GM10266 (cell line): ENCODE results near the gene LYRM7.

ENCODE experiments used
- DNase-seq: peaks from one replicate; pipeline ENCODE4 v3.0.0; 2012; ENCODE audit errors: extremely low spot score
- TF ChIP-seq, protein P1 (sequence below): IDR thresholded peaks from 2 replicates; pipeline ENCODE4 v1.5.1; 2012; ENCODE audit warnings: mild to moderate bottlenecking, low read depth; ENCODE audit not compliant: control insufficient read depth, insufficient read depth; ENCODE audit errors: missing control alignments

LYRM7 gene

GRCh38 chr5:131229623-131230022, 58.9 kb downstream of the LYRM7 start:
- TF ChIP-seq, protein P1, sequence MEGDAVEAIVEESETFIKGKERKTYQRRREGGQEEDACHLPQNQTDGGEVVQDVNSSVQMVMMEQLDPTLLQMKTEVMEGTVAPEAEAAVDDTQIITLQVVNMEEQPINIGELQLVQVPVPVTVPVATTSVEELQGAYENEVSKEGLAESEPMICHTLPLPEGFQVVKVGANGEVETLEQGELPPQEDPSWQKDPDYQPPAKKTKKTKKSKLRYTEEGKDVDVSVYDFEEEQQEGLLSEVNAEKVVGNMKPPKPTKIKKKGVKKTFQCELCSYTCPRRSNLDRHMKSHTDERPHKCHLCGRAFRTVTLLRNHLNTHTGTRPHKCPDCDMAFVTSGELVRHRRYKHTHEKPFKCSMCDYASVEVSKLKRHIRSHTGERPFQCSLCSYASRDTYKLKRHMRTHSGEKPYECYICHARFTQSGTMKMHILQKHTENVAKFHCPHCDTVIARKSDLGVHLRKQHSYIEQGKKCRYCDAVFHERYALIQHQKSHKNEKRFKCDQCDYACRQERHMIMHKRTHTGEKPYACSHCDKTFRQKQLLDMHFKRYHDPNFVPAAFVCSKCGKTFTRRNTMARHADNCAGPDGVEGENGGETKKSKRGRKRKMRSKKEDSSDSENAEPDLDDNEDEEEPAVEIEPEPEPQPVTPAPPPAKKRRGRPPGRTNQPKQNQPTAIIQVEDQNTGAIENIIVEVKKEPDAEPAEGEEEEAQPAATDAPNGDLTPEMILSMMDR: no peak
- DNase-seq: no peak

DNA sequence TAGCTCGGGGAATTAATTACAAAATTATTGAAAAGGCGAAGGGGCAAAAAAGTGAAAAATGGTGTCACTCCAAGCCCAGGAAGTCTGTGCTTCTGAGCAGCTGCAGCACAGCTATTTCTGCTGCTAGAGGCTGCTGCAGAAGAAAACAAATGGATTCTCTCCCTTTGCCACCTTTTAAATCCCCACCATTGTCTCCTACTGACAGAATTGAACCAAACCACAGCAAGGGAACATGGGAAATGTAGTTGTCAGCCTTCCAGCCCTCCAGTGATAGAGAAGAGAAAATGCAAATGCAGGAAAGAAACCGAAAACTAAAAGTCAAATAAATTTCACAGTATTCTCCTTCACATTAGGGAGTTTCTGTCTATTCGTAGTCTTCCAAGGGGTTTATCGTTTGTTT, 59.7 kb downstream of the LYRM7 start:
- peak; percentile 26 for DNase-seq
- TF ChIP-seq, protein P1: no peak

DNA sequence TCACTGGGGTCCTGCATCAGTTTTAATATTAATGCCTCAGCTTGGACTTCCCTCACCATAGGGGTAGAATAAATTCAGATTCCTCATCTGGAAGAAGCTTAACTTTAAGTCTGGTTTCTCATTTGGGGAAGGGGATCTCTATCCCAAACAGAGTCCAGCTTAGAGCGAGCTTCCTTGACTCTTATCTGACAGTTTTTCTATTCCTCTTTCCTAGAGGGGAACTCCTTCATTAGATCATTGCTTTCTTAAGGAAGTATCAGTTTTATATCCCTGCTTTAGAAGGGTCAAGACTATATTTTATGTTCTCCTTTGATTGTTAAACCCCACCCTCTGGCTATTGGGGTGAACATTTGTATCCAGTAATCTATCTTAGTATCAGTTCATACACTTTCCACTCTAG, 68.9 kb downstream of the LYRM7 start:
- TF ChIP-seq, protein P1: no peak
- DNase-seq: no peak

GRCh38 chr5:131242728-131243255, 72.0 kb downstream of the LYRM7 start:
- DNase-seq: no peak
- TF ChIP-seq, protein P1: no peak

DNA sequence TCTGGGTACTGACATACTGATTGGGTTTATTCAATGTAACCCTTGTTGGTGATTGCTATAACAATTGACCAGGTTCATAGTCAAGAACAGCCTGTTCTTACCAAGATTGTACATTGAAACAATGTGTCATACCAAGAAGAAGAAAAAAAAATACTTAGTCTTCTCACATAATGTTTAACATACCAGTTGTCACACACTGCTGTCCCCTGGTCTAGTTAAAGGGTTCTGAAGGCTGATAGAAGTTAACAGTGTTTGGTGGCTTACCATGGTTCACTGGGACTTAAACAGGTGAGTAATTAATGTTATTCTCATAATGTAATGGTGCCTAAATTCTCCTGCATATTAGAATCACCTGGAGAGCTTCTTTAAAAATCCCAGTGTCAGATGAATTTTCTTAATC, 74.6 kb downstream of the LYRM7 start:
- no peak for DNase-seq
- TF ChIP-seq, protein P1: no peak

GRCh38 chr5:131245948-131246347, 75.2 kb downstream of the LYRM7 start:
- TF ChIP-seq, protein P1: no peak
- no peak for DNase-seq

- no peak for DNase-seq
- TF ChIP-seq, protein P1: no peak
Observed at GRCh38 chr5:131246504-131246903, 75.8 kb downstream of the LYRM7 start.
